Peyer's patch (tissue), 4 donors: ENCODE data around the gene FAM131A.

Experiments used
- POLR2A ChIP-seq, 2 donors: fragments of 450-650 bp; IDR thresholded peaks; one replicate each; pipeline ENCODE4 v1.5.1; 2017; ENCODE audit warnings: antibody characterized with exemption in 2 of 2, mild to moderate bottlenecking in 2 of 2, moderate library complexity in 2 of 2
- TF ChIP-seq, protein P1 (sequence below), 6 experiments: fragments of 450-650 bp in 4 of 6; fragments of 200-600 bp in 2 of 6; sonication (generic) in 1 of 6; IDR thresholded peaks; one replicate each; pipeline ENCODE4 v1.5.1; 2017 to 2019; ENCODE audit warnings: antibody characterized with exemption in 6 of 6, mild to moderate bottlenecking in 3 of 6, moderate library complexity in 1 of 6

DNA sequence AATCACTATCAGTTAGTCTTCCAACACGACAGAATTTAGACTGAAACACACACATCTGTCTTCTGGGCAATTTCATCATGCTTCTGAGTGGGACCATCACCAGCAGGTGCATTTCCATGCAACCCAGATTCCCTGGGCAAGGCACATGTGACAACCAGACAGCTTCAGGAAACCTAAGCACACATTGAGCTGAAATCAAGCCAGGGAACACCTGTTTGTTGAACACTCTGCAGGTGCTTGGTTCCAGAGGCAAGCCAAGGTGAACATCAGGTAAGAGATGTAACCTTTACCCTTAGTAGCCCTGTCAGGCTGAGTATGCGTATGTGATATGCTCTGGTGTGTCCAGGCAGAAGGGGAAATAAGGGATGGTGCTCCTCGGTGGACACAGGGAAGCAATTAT, 41.6 kb upstream of the FAM131A start:
- TF ChIP-seq, protein P1, sequence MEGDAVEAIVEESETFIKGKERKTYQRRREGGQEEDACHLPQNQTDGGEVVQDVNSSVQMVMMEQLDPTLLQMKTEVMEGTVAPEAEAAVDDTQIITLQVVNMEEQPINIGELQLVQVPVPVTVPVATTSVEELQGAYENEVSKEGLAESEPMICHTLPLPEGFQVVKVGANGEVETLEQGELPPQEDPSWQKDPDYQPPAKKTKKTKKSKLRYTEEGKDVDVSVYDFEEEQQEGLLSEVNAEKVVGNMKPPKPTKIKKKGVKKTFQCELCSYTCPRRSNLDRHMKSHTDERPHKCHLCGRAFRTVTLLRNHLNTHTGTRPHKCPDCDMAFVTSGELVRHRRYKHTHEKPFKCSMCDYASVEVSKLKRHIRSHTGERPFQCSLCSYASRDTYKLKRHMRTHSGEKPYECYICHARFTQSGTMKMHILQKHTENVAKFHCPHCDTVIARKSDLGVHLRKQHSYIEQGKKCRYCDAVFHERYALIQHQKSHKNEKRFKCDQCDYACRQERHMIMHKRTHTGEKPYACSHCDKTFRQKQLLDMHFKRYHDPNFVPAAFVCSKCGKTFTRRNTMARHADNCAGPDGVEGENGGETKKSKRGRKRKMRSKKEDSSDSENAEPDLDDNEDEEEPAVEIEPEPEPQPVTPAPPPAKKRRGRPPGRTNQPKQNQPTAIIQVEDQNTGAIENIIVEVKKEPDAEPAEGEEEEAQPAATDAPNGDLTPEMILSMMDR (IDR thresholded peaks at IDR 0.05), result no peak
- no peak for TF ChIP-seq POLR2A (IDR thresholded peaks at IDR 0.05)
